Activated CD8-positive, alpha-beta T cell treated with anti-CD3 and anti-CD28 coated beads, Interleukin-2, amount 10 ng/mL, durations not matched to agents 7 days and 5 days (primary cell): ENCODE results near the gene VMO1. TPM values are rescaled to one million over a fixed set of nuclear protein-coding genes. Genes with fewer than 3 reads are reported as not detected.

Source experiments
- ATAC-seq: fragments of 150-1000 bp; cut with Tn5 transposase; one replicate; pipeline ENCODE4 v1.10.0; 2021; ENCODE audit warnings: moderate library complexity
- CTCF ChIA-PET: fragments of 350-600 bp; sonication (Branson Sonifier 250); formaldehyde crosslinking; loops from one replicate; lab custom pipeline; 2021; ENCODE audit warnings: antibody characterized with exemption; lab: Charles Lee
- POLR2A ChIA-PET: fragments of 350-600 bp; sonication (Branson Sonifier 250); formaldehyde crosslinking; loops from one replicate; lab custom pipeline; 2021; ENCODE audit warnings: antibody characterized with exemption; lab: Charles Lee
- DNase-seq: peaks from one replicate; pipeline ENCODE4 v3.0.0-alpha.2; 2020
- H3K27ac Mint-ChIP-seq: one replicate; pipeline ENCODE4 v1.8.0; 2021; ENCODE audit warnings: mild to moderate bottlenecking, mixed read lengths
- H3K27me3 Mint-ChIP-seq: one replicate; pipeline ENCODE4 v1.8.0; 2021; ENCODE audit warnings: low read depth, mixed read lengths
- H3K36me3 Mint-ChIP-seq: one replicate; pipeline ENCODE4 v1.8.0; 2021; ENCODE audit warnings: low read depth, mixed read lengths
- H3K4me1 Mint-ChIP-seq: one replicate; pipeline ENCODE4 v1.8.0; 2021; ENCODE audit warnings: low read depth, mixed read lengths
- H3K4me3 Mint-ChIP-seq: one replicate; pipeline ENCODE4 v1.8.0; 2021; ENCODE audit warnings: mild to moderate bottlenecking, mixed read lengths
- H3K9me3 Mint-ChIP-seq: one replicate; pipeline ENCODE4 v1.8.0; 2022; ENCODE audit warnings: mixed read lengths; ENCODE audit not compliant: insufficient read depth
- total RNA-seq, 2 experiments: library from RNA; stranded (reverse); gene quantifications; one replicate each; pipeline ENCODE4 v1.2.3, GENCODE V29; 2021

VMO1 gene
- total RNA-seq, 2 experiments from 2014 or later: not detected

- H3K4me1 Mint-ChIP-seq: peaks cover 23% of the 10 kb centered on the region
- H3K27ac Mint-ChIP-seq: peak overlapping the region; percentile 40
- H3K9me3 Mint-ChIP-seq: no peaks in the 10 kb centered on the region
- ChIA-PET POLR2A (no interaction called here), CTCF (no interaction called here)
- H3K27me3 Mint-ChIP-seq: peaks cover 19% of the 10 kb centered on the region
- peak overlapping the region; percentile 69 for H3K4me3 Mint-ChIP-seq
- H3K36me3 Mint-ChIP-seq: no peaks in the 10 kb centered on the region
- DNase-seq: no peak
- no peak for ATAC-seq
Measured at GRCh38 chr17:4740025-4740351, 46.2 kb downstream of the VMO1 start.

- peaks cover 19% of the 10 kb centered on the region for H3K27me3 Mint-ChIP-seq
- ChIA-PET CTCF (interaction anchor here (2.0 kb wide), 1 partner anchor 51 kb away, joined by 9 read pairs; no protein-coding TSS in a partner anchor), POLR2A (no interaction called here)
- H3K27ac Mint-ChIP-seq: peak within 1 kb of the TSS; percentile 57
- peaks cover 23% of the 10 kb centered on the region for H3K4me1 Mint-ChIP-seq
- peak; percentile 59 for DNase-seq
- H3K4me3 Mint-ChIP-seq: peak within 1 kb of the TSS; percentile 77
- H3K36me3 Mint-ChIP-seq: no peaks in the 10 kb centered on the region
- ATAC-seq: peak; percentile 81
- H3K9me3 Mint-ChIP-seq: no peaks in the 10 kb centered on the region
Measured at GRCh38 chr17:4739122-4740024, 46.8 kb downstream of the VMO1 start, which contains the start of the genes CXCL16 and ZMYND15. CXCL16 (minus strand) TSS chr17:4739928; CDS start chr17:4739339, 589 bp downstream. ZMYND15 (plus strand) TSS chr17:4739833; CDS start chr17:4740549, 716 bp downstream.

- Mint-ChIP-seq H3K27me3 (peaks cover 19% of the 10 kb centered on the region), H3K27ac (peak overlapping the region; percentile 57), H3K36me3 (peaks cover 2% of the 10 kb centered on the region), H3K4me1 (peaks cover 26% of the 10 kb centered on the region), H3K9me3 (no peaks in the 10 kb centered on the region), H3K4me3 (peak overlapping the region; percentile 77)
- ATAC-seq: peak; percentile 25
- POLR2A ChIA-PET: no interaction called here
- DNase-seq: no peak
- CTCF ChIA-PET: interaction anchor here (0.7 to 2.0 kb wide), 2 partner anchors 28 to 52 kb away, joined by 3 to 9 read pairs; partner anchors contain the start of gene ARRB2
Measured at GRCh38 chr17:4738136-4739121, 47.7 kb downstream of the VMO1 start.

- Mint-ChIP-seq H3K4me3 (no peak overlapping the region), H3K27ac (no peak overlapping the region), H3K27me3 (peaks cover 19% of the 10 kb centered on the region), H3K36me3 (peaks cover 6% of the 10 kb centered on the region), H3K4me1 (peaks cover 38% of the 10 kb centered on the region), H3K9me3 (no peaks in the 10 kb centered on the region)
- POLR2A ChIA-PET: interaction anchor here (0.8 kb wide), 1 partner anchor 51 kb away, joined by 3 read pairs; no protein-coding TSS in a partner anchor
- CTCF ChIA-PET: interaction anchor here (1.1 to 1.6 kb wide), 3 partner anchors 26 to 146 kb away, joined by 3 to 10 read pairs (median 4); partner anchors contain the start of genes ARRB2 and GLTPD2
- ATAC-seq: no peak
- DNase-seq: no peak
Measured at GRCh38 chr17:4735876-4736651, 50.1 kb downstream of the VMO1 start.

Other genes with a start within 250 kb of the VMO1 start
- gene MYBBP1A, start 231.0 kb downstream of the VMO1 start, total RNA-seq: 10 to 100 TPM; 70.7 to 76.7 TPM
- not detected for gene GGT6, start 225.8 kb downstream of the VMO1 start, total RNA-seq
- gene SMTNL2, start 201.8 kb downstream of the VMO1 start, total RNA-seq: not detected
- gene ALOX15, start 144.7 kb downstream of the VMO1 start, total RNA-seq: not detected
- gene PELP1, start 82.2 kb downstream of the VMO1 start, total RNA-seq: 10 to 100 TPM; 69.2 to 76.1 TPM
- 100 to 1,000 TPM; 302 to 316 TPM for gene ARRB2, start 75.7 kb downstream of the VMO1 start, total RNA-seq
- gene MED11, start 54.9 kb downstream of the VMO1 start, total RNA-seq: 10 to 100 TPM; 23.0 to 27.2 TPM
- gene ZMYND15, start 46.5 kb downstream of the VMO1 start, total RNA-seq: not detected
- gene CXCL16, start 46.4 kb downstream of the VMO1 start, total RNA-seq: under 1 TPM; 0.50 to 0.89 TPM
- gene TM4SF5, start 14.5 kb downstream of the VMO1 start, total RNA-seq: not detected
- gene GLTPD2, start 2.6 kb upstream of the VMO1 start, total RNA-seq: not detected
- gene PSMB6, start 9.8 kb upstream of the VMO1 start, total RNA-seq: 100 to 1,000 TPM; 107 to 119 TPM
- gene PLD2, start 20.8 kb upstream of the VMO1 start, total RNA-seq: 10 to 100 TPM; 11.6 to 20.0 TPM
- 10 to 100 TPM; 68.1 to 73.2 TPM for gene MINK1, start 47.0 kb upstream of the VMO1 start, total RNA-seq
- 1 to 10 TPM in 1 of 2 experiments, under 1 TPM in 1; 0.97 to 1.1 TPM for gene C17orf107, start 113.2 kb upstream of the VMO1 start, total RNA-seq
- under 1 TPM; 0.26 to 0.45 TPM for gene CHRNE, start 116.7 kb upstream of the VMO1 start, total RNA-seq
- not detected for gene GP1BA, start 145.9 kb upstream of the VMO1 start, total RNA-seq
- gene SLC25A11, start 153.7 kb upstream of the VMO1 start, total RNA-seq: 10 to 100 TPM; 78.5 to 86.4 TPM
- gene RNF167, start 153.9 kb upstream of the VMO1 start, total RNA-seq: 100 to 1,000 TPM; 239 to 245 TPM
- gene PFN1, start 162.2 kb upstream of the VMO1 start, total RNA-seq: 1,000 to 10,000 TPM; 2,493 to 2,581 TPM
- gene ENO3, start 164.8 kb upstream of the VMO1 start, total RNA-seq: 10 to 100 TPM; 26.6 to 34.3 TPM
- gene SPAG7, start 181.5 kb upstream of the VMO1 start, total RNA-seq: 10 to 100 TPM; 52.3 to 53.6 TPM
- 10 to 100 TPM; 51.3 to 55.5 TPM for gene CAMTA2, start 201.3 kb upstream of the VMO1 start, total RNA-seq
- gene INCA1, start 211.2 kb upstream of the VMO1 start, total RNA-seq: under 1 TPM; 0.26 to 0.29 TPM
- gene KIF1C, start 211.6 kb upstream of the VMO1 start, total RNA-seq: 10 to 100 TPM; 43.6 to 45.3 TPM
- gene SLC52A1, start 249.1 kb upstream of the VMO1 start, total RNA-seq: under 1 TPM; 0.40 to 0.94 TPM